OCI-LY7 (cell line): ENCODE measurements around the gene NIN.

ENCODE experiments used
- EZH2phosphoT487 ChIP-seq: fragments of 200-600 bp; sonication (generic); IDR thresholded peaks from 2 replicates; pipeline ENCODE4 v1.6.1; 2018; ENCODE audit warnings: low read depth, borderline replicate concordance, mild to moderate bottlenecking, mixed run types, antibody characterized with exemption, low read length, moderate library complexity, mixed read lengths
- TF ChIP-seq, protein P1 (sequence below): fragments of 200-600 bp; sonication (generic); conservative IDR thresholded peaks from 2 replicates; pipeline ENCODE4 v1.5.1; 2014; ENCODE audit warnings: mild to moderate bottlenecking, antibody characterized with exemption, low read length, moderate library complexity, mixed read lengths

DNA sequence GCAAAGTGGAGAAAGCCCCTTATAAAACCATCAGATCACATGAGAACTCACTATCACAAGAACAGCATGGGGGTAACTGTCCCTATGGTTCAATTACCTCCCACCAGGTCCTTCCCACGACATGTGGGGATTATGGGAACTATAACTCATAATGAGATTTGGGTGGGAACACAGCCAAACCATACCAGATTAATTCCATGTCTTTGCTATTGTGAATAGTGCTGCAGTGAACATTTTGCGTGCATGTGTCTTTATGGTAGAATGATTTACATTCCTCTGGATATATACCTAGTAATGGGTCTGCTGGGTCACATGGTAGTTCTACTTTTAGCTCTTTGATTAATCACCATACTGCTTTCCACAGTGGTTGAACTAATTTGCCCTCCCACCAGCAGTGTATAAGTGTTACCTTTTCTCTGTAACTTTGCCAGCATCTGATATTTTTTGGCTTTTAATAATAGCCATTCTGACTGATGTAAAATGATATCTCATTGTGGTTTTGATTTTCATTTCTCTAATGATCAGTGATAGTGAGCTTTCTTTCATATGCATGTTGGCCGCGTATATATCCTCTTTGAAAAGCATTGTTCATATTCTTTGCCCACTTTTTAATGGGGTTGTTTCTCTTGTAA lies 133.2 kb downstream of the NIN start:
- TF ChIP-seq, protein P1, sequence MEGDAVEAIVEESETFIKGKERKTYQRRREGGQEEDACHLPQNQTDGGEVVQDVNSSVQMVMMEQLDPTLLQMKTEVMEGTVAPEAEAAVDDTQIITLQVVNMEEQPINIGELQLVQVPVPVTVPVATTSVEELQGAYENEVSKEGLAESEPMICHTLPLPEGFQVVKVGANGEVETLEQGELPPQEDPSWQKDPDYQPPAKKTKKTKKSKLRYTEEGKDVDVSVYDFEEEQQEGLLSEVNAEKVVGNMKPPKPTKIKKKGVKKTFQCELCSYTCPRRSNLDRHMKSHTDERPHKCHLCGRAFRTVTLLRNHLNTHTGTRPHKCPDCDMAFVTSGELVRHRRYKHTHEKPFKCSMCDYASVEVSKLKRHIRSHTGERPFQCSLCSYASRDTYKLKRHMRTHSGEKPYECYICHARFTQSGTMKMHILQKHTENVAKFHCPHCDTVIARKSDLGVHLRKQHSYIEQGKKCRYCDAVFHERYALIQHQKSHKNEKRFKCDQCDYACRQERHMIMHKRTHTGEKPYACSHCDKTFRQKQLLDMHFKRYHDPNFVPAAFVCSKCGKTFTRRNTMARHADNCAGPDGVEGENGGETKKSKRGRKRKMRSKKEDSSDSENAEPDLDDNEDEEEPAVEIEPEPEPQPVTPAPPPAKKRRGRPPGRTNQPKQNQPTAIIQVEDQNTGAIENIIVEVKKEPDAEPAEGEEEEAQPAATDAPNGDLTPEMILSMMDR, result no peak
- TF ChIP-seq EZH2phosphoT487, result no peak
